GM23248 (cell line): Measurements from ENCODE around the gene GPHN. TPM values are rescaled to one million over a fixed set of nuclear protein-coding genes. Genes with fewer than 3 reads are reported as not detected.

Experiments used
- DNase-seq: peaks from one replicate; pipeline ENCODE4 v3.0.0-alpha.2; 2015
- H2AFZ ChIP-seq: fragments of 200-600 bp; sonication (generic); 2 replicates; pipeline ENCODE4 v1.6.1; 2016; ENCODE audit warnings: antibody characterized with exemption
- H3F3A ChIP-seq: fragments of 200-600 bp; sonication (generic); 2 replicates; pipeline ENCODE4 v1.6.1; 2016; ENCODE audit warnings: mild to moderate bottlenecking, antibody characterized with exemption, mixed run types; ENCODE audit not compliant: insufficient read depth
- H3K27ac ChIP-seq: fragments of 200-600 bp; sonication (generic); 2 replicates; pipeline ENCODE4 v1.5.1; 2016; ENCODE audit warnings: mild to moderate bottlenecking
- H3K27me3 ChIP-seq: fragments of 200-600 bp; sonication (generic); replicated peaks from 2 replicates; pipeline ENCODE4 v1.6.1; 2016; ENCODE audit warnings: mild to moderate bottlenecking; ENCODE audit not compliant: insufficient read depth
- H3K36me3 ChIP-seq: fragments of 200-600 bp; sonication (generic); 2 replicates; pipeline ENCODE4 v1.6.1; 2016; ENCODE audit warnings: low read depth, mild to moderate bottlenecking
- H3K4me1 ChIP-seq: fragments of 200-600 bp; sonication (generic); 2 replicates; pipeline ENCODE4 v1.6.1; 2016; ENCODE audit warnings: mild to moderate bottlenecking; ENCODE audit not compliant: insufficient read depth
- H3K4me2 ChIP-seq: fragments of 200-600 bp; sonication (generic); one replicate; pipeline ENCODE4 v1.6.1; 2016; ENCODE audit warnings: mild to moderate bottlenecking; ENCODE audit not compliant: unreplicated experiment
- H3K4me3 ChIP-seq: fragments of 200-600 bp; sonication (generic); 2 replicates; pipeline ENCODE4 v1.5.1; 2016; ENCODE audit warnings: mild to moderate bottlenecking
- H3K79me2 ChIP-seq: fragments of 200-600 bp; sonication (generic); 2 replicates; pipeline ENCODE4 v1.6.1; 2016; ENCODE audit warnings: mild to moderate bottlenecking; ENCODE audit not compliant: insufficient read depth
- H3K9ac ChIP-seq: fragments of 200-600 bp; sonication (generic); 2 replicates; pipeline ENCODE4 v1.6.1; 2016; ENCODE audit warnings: mild to moderate bottlenecking
- H3K9me2 ChIP-seq: fragments of 200-600 bp; sonication (generic); 2 replicates; pipeline ENCODE4 v1.6.1; 2016; ENCODE audit warnings: mixed run types, mild to moderate bottlenecking, moderate library complexity; ENCODE audit not compliant: insufficient read depth
- H3K9me3 ChIP-seq: fragments of 200-600 bp; sonication (generic); one replicate; pipeline ENCODE4 v1.6.1; 2017; ENCODE audit warnings: low read depth
- H4K20me1 ChIP-seq: fragments of 200-600 bp; sonication (generic); 2 replicates; pipeline ENCODE4 v1.6.0; 2016; ENCODE audit not compliant: insufficient read depth
- EZH2 ChIP-seq: fragments of 200-600 bp; sonication (generic); IDR thresholded peaks from 2 replicates; pipeline ENCODE4 v1.6.1; 2018; ENCODE audit warnings: antibody characterized with exemption, mild to moderate bottlenecking; ENCODE audit not compliant: insufficient read depth, poor library complexity, severe bottlenecking
- EZH2phosphoT487 ChIP-seq: fragments of 200-600 bp; sonication (generic); IDR thresholded peaks from 2 replicates; pipeline ENCODE4 v1.6.1; 2018; ENCODE audit warnings: antibody characterized with exemption, moderate library complexity, mild to moderate bottlenecking, low read depth; ENCODE audit not compliant: insufficient read depth
- WGBS, 2 experiments: methylation state at CpG; one replicate each; pipeline ENCODE4 v1.1.6; 2015 to 2017; ENCODE audit warnings: low lambda C conversion rate in 2 of 2, low coverage in 1 of 2; ENCODE audit errors: missing lambda C conversion rate in 2 of 2; 5-methylcytosine and 5-hydroxymethylcytosine counted together
- in situ Hi-C: fragments of 300-500 bp; cut with MboI; formaldehyde crosslinking; loops from 2 replicates; pipeline ENCODE4 v1.15.0; 2020
- polyA plus RNA-seq: library from polyadenylated mRNA; unstranded; fragments of >200 nt; fragmentation: Nextera tagmentation; extraction: Ambion mirVana; gene quantifications from 2 replicates; pipeline ENCODE4 v1.2.1, GENCODE V29; 2016
- total RNA-seq: library from RNA; depleted of rRNA; stranded (reverse); fragments of >200 nt; shearing (Covaris generic); gene quantifications from 2 replicates; pipeline ENCODE4 v1.2.3, GENCODE V29; 2014

The GPHN gene
- total and polyA plus RNA-seq, 2 experiments from 2014 or later, result 7.6 to 9.3 TPM

GRCh38 chr14:66850258-66850888 lies 342.4 kb downstream of the GPHN start:
- Histone ChIP-seq H3K9me2 (no peaks in the 10 kb centered on the region), H3K4me3 (no peak overlapping the region), H3K9ac (no peak overlapping the region), H3K27me3 (no peaks in the 10 kb centered on the region), H3F3A (no peaks in the 10 kb centered on the region), H3K27ac (no peak overlapping the region), H3K36me3 (no peaks in the 10 kb centered on the region), H2AFZ (no peak overlapping the region), H3K4me1 (no peaks in the 10 kb centered on the region), H3K79me2 (no peaks in the 10 kb centered on the region), H3K9me3 (no peaks in the 10 kb centered on the region), H3K4me2 (no peak overlapping the region), H4K20me1 (no peaks in the 10 kb centered on the region)
- WGBS, 2 experiments, result 95 to 97% methylated on average over 4 of the region's 4 CpGs
- no peak for DNase-seq
- TF ChIP-seq EZH2phosphoT487, result no peak
- no peak for TF ChIP-seq EZH2
- in situ Hi-C loops, result no loop called here

DNA sequence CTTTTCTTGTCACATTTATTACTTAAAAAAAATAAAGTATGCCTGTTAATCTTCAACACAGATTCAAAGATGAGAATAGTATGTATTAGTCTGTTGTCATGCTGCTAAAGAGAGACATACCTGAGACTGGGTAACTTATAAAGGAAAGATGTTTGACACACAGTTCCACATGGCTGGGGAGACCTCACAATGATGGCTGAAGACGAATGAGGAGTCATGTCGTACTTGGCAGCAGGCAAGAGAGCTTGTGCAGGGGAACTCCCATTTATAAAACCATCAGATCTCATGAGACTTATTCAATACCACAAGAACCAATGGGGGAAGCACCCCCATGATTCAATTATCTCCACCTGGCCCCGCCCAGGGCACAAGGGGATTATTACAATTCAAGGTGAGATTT lies 345.4 kb downstream of the GPHN start:
- no peaks in the 10 kb centered on the region for H3K27me3 ChIP-seq
- in situ Hi-C loops, result no loop called here
- 65 to 68% methylated on average over 3 of the region's 3 CpGs for WGBS, 2 experiments

GRCh38 chr14:66857867-66858266 lies 349.9 kb downstream of the GPHN start:
- Histone ChIP-seq H3K27ac (no peak overlapping the region), H3K4me2 (no peak overlapping the region), H3K36me3 (no peaks in the 10 kb centered on the region), H3K9ac (no peak overlapping the region), H3K9me2 (no peaks in the 10 kb centered on the region), H3K79me2 (no peaks in the 10 kb centered on the region), H4K20me1 (no peaks in the 10 kb centered on the region), H3K4me3 (no peak overlapping the region), H3F3A (no peaks in the 10 kb centered on the region), H2AFZ (no peak overlapping the region), H3K4me1 (no peaks in the 10 kb centered on the region), H3K27me3 (no peaks in the 10 kb centered on the region), H3K9me3 (no peaks in the 10 kb centered on the region)
- TF ChIP-seq EZH2phosphoT487 (no peak), EZH2 (no peak)
- in situ Hi-C loops, result no loop called here
- DNase-seq, result no peak
- 94 to 98% methylated on average over 4 of the region's 4 CpGs for WGBS, 2 experiments

More for the DNA sequence above, 345.4 kb downstream of the GPHN start:
- Histone ChIP-seq H3K27ac (no peak overlapping the region), H2AFZ (no peak overlapping the region), H3K9me3 (no peaks in the 10 kb centered on the region), H3K9me2 (no peaks in the 10 kb centered on the region), H4K20me1 (no peaks in the 10 kb centered on the region), H3F3A (no peaks in the 10 kb centered on the region), H3K4me2 (no peak overlapping the region), H3K4me1 (no peaks in the 10 kb centered on the region), H3K79me2 (no peaks in the 10 kb centered on the region), H3K36me3 (no peaks in the 10 kb centered on the region), H3K9ac (no peak overlapping the region), H3K4me3 (no peak overlapping the region)
- DNase-seq, result no peak
- TF ChIP-seq EZH2, result no peak
- no peak for TF ChIP-seq EZH2phosphoT487

GRCh38 chr14:66859063-66859671 lies 351.2 kb downstream of the GPHN start:
- no peaks in the 10 kb centered on the region for H3K4me1 ChIP-seq
- no peaks in the 10 kb centered on the region for H3F3A ChIP-seq
- H2AFZ ChIP-seq, result no peak overlapping the region
- H3K9ac ChIP-seq, result no peak overlapping the region
- no peaks in the 10 kb centered on the region for H3K79me2 ChIP-seq
- no peaks in the 10 kb centered on the region for H3K27me3 ChIP-seq
- H3K4me3 ChIP-seq, result no peak overlapping the region
- 95 to 96% methylated on average over 5 of the region's 5 CpGs for WGBS, 2 experiments
- H3K4me2 ChIP-seq, result no peak overlapping the region
- in situ Hi-C loops, result no loop called here
- no peak overlapping the region for H3K27ac ChIP-seq
- no peaks in the 10 kb centered on the region for H4K20me1 ChIP-seq
- no peaks in the 10 kb centered on the region for H3K9me3 ChIP-seq
- DNase-seq, result no peak
- H3K36me3 ChIP-seq, result no peaks in the 10 kb centered on the region
- H3K9me2 ChIP-seq, result no peaks in the 10 kb centered on the region
- no peak for TF ChIP-seq EZH2
- no peak for TF ChIP-seq EZH2phosphoT487
